ENCODE data around the gene MED15.
"Not testable (repeated sequence)": the region's sequence is repeated elsewhere in the genome, so short reads cannot be mapped to it uniquely, and the experiment has no call there.

GRCh38 chr22:20504293-20504922 is 3.0 kb upstream of the MED15 start:
- TF ChIP-seq ZFP36 (IDR thresholded peaks at IDR 0.05; ENCODE audit: borderline replicate concordance, partially characterized antibody); CTCF (IDR thresholded peaks at IDR 0.05); RCOR1 (IDR thresholded peaks at IDR 0.05; ENCODE audit: low read depth, low read length); EP300 (IDR thresholded peaks at IDR 0.05); POLR2A (IDR thresholded peaks at IDR 0.05; ENCODE audit: low read length); KDM1A (IDR thresholded peaks at IDR 0.05; ENCODE audit: low read depth): not testable (repeated sequence)
- TF ChIP-seq MAX (IDR thresholded peaks at IDR 0.05), result 0 out of 2 replicates have a peak, but pooled peaks have one; percentile 14

All from A549 (cell line).